CD8-positive, alpha-beta memory T cell (primary cell): ENCODE results near the gene PYGM. TPM values are rescaled to one million over a fixed set of nuclear protein-coding genes. Genes with fewer than 3 reads are reported as not detected.

Experiments used
- CTCF ChIA-PET: fragments of 350-600 bp; sonication (Branson Sonifier 250); formaldehyde crosslinking; loops from one replicate; lab custom pipeline; 2021; ENCODE audit warnings: antibody characterized with exemption; lab: Charles Lee
- POLR2A ChIA-PET: fragments of 350-600 bp; sonication (Branson Sonifier 250); formaldehyde crosslinking; loops from one replicate; lab custom pipeline; 2021; ENCODE audit warnings: antibody characterized with exemption; lab: Charles Lee
- DNase-seq, 5 donors: peaks; one replicate each; pipeline versions ENCODE4 v3.0.0 to v3.0.0-alpha.2; 2020 to 2022; ENCODE audit warnings: mixed read lengths in 1 of 5
- H3K27ac ChIP-seq: one replicate; pipeline ENCODE4 v1.7.0; 2013; ENCODE audit warnings: low read depth, mild to moderate bottlenecking, low read length, moderate library complexity
- H3K27me3 ChIP-seq: 2 replicates; pipeline ENCODE4 v1.7.0; 2013; ENCODE audit warnings: low read length, mild to moderate bottlenecking; ENCODE audit not compliant: insufficient read depth, poor library complexity, severe bottlenecking
- H3K36me3 ChIP-seq: 2 replicates; pipeline ENCODE4 v1.7.0; 2013; ENCODE audit warnings: mild to moderate bottlenecking, low read length, moderate library complexity; ENCODE audit not compliant: insufficient read depth
- H3K4me1 ChIP-seq: 2 replicates; pipeline ENCODE4 v1.7.0; 2013; ENCODE audit warnings: mild to moderate bottlenecking, low read length, moderate library complexity; ENCODE audit not compliant: insufficient read depth
- H3K4me3 ChIP-seq: 2 replicates; pipeline ENCODE4 v1.7.0; 2013; ENCODE audit warnings: mild to moderate bottlenecking, low read length
- H3K9me3 ChIP-seq: 2 replicates; pipeline ENCODE4 v1.7.0; 2013; ENCODE audit warnings: mild to moderate bottlenecking, low read length
- H3K27ac Mint-ChIP-seq, 8 donors: one replicate each; pipeline ENCODE4 v1.8.0; 2020 to 2021; ENCODE audit warnings: mixed read lengths in 8 of 8, mild to moderate bottlenecking in 6 of 8, inconsistent platforms in 3 of 8, moderate library complexity in 3 of 8
- H3K27me3 Mint-ChIP-seq, 2 donors: one replicate each; pipeline ENCODE4 v1.8.0; 2020 to 2021; ENCODE audit warnings: mixed read lengths in 2 of 2, mild to moderate bottlenecking in 1 of 2, moderate library complexity in 1 of 2
- H3K36me3 Mint-ChIP-seq, 3 donors: one replicate each; pipeline ENCODE4 v1.8.0; 2020 to 2021; ENCODE audit warnings: mixed read lengths in 3 of 3, inconsistent platforms in 1 of 3, mild to moderate bottlenecking in 1 of 3
- H3K4me1 Mint-ChIP-seq, 3 donors: one replicate each; pipeline ENCODE4 v1.8.0; 2020 to 2021; ENCODE audit warnings: mixed read lengths in 3 of 3, inconsistent platforms in 1 of 3, mild to moderate bottlenecking in 1 of 3
- H3K4me3 Mint-ChIP-seq, 7 donors: one replicate each; pipeline ENCODE4 v1.8.0; 2020 to 2021; ENCODE audit warnings: mixed read lengths in 7 of 7, mild to moderate bottlenecking in 6 of 7, moderate library complexity in 4 of 7, inconsistent platforms in 2 of 7
- H3K9me3 Mint-ChIP-seq, 5 donors: one replicate each; pipeline ENCODE4 v1.8.0; 2020 to 2022; ENCODE audit warnings: mixed read lengths in 5 of 5, mild to moderate bottlenecking in 3 of 5, moderate library complexity in 2 of 5, inconsistent platforms in 1 of 5
- polyA plus RNA-seq: library from polyadenylated mRNA; unstranded; fragments of 300-500 nt; fragmentation: Illumina TruSeq; gene quantifications from one replicate; pipeline ENCODE4 v1.2.3, GENCODE V29; 2021
- total RNA-seq, 2 experiments: library from RNA; stranded (reverse); gene quantifications; one replicate each; pipeline ENCODE4 v1.2.3, GENCODE V29; 2021

Gene PYGM
- total and polyA plus RNA-seq, 3 experiments from 2014 or later = 0.15 to 2.2 (median 2.2) TPM

DNA sequence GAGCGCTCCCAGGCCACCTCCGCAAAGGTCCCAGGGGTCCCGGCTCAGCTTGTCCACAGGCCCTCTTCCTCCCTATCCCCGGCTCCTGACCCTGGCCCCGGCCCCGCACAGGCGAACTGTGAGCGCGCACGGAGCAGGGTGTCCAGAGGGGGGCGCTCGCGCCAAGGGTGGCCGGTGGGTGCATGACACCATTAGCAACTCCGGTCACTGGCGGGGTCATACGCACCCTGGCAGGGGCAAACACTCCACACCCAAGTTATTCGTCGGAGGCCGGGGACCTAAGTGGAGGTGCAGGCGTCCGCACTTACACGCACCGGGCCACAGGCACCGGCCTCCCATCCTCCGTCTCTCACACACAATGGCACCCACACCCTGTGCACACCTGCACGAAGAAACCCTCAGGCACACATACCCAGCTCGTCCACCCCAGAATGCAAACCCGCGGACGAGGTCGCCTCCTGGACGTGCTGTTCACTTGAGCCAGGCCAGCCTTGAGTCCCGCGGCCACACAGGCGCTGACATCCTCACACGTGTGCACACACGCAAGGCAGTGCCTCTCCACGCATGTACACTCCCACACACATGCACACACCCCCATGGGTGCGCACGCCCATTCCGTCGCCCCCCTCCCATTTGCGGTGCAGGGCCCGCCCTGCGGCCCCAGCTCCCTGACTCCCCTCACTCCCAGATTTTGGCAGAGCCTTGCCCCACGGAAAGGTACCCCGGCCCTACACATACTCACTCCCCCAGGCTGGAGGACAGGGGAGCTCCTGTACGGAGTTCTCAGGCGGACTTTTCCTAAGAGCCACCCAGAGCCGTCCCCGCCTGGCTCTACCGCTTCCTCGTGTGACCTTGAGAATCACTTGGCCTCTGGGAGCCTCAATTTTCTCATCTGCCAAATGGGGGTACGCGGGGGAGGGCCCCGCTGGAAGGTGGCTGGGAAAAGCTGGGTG, 15.9 kb downstream of the PYGM start, which contains the start of gene RASGRP2:
Gene RASGRP2, minus strand, starts transcription at position 552 of the 953 bp plus-strand sequence. CDS start 1,276 bp downstream, outside the sequence.
- Histone ChIP-seq H3K27ac (peak within 1 kb of the TSS; percentile 95), H3K27me3 (no peaks in the 10 kb centered on the region), H3K9me3 (no peaks in the 10 kb centered on the region), H3K4me1 (peaks cover 31% of the 10 kb centered on the region), H3K4me3 (peak within 1 kb of the TSS; percentile 87), H3K36me3 (peaks cover 14% of the 10 kb centered on the region)
- CTCF ChIA-PET = interaction anchor here (0.5 to 18.5 kb wide), 23 partner anchors 8 to 427 kb away, joined by 3 to 441 read pairs (median 3); partner anchors contain the start of genes CDC42BPG, MEN1, NRXN2 and PYGM
- POLR2A ChIA-PET = interaction anchor here (0.5 to 8.0 kb wide), 16 partner anchors 13 to 1877 kb away, joined by 3 to 220 read pairs (median 3); partner anchors contain the start of genes CDC42BPG, MAP4K2, PYGM and SF1
- DNase-seq = peak; percentile 81 to 93 (median 87)
- Mint-ChIP-seq H3K27me3 (peaks cover 0 to 7% of the 10 kb centered on the region in 2 donors), H3K4me1 (peaks cover 31 to 65% (median 36%) of the 10 kb centered on the region in 3 donors), H3K4me3 (peak within 1 kb of the TSS; percentile 95 to 99 (median 97)), H3K27ac (peak within 1 kb of the TSS; percentile 94 to 100 (median 99)), H3K9me3 (no peaks in the 10 kb centered on the region), H3K36me3 (peaks cover 6 to 41% (median 10%) of the 10 kb centered on the region in 3 donors)

DNA sequence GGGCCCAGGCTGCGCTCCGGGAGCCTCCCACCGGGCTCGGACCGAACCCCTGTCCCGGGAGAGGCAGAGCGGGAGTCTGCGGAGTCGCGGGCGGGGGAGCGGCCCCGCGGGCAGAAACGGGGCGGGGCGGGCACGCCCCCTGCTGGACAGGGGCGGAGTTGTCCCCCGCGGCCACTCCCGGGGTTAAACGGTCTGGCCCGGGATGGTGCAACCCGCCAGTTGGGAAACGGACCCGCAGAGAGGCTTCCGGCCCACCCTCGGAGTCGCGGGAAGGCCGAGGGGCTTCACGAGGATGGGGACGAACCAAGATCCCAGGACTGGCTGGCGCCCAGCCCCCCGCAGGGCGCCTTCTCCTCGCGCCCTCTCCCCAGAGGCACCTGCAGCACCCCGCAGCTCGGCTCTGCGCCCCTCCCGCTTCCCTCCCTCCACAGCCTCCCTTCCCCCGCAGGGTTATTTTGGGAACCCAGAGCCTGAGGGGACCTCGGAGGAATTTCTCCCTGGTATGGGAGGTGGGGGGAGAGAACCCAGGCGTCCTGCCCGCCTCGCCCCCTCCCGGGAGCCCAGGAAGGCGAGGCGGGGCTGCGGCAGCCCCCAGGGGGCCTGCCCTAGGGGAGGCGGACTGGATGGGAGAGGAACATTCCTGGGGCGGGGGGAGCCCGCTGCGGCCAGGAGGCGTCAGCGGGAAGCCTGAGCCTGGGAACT, 16.7 kb downstream of the PYGM start:
- no peaks in the 10 kb centered on the region for H3K9me3 ChIP-seq
- peaks cover 0 to 7% of the 10 kb centered on the region in 2 donors for H3K27me3 Mint-ChIP-seq
- peak; percentile 69 to 82 (median 72) for DNase-seq
- H3K4me1 Mint-ChIP-seq = peaks cover 31 to 64% (median 35%) of the 10 kb centered on the region in 3 donors
- H3K27me3 ChIP-seq = no peaks in the 10 kb centered on the region
- peak overlapping the region; percentile 90 to 99 (median 97) for H3K4me3 Mint-ChIP-seq
- no peaks in the 10 kb centered on the region for H3K9me3 Mint-ChIP-seq
- peak overlapping the region in 1 of 8 donors; percentile 96 for H3K27ac Mint-ChIP-seq
- ChIA-PET POLR2A (interaction anchor here (1.0 to 8.0 kb wide), 5 partner anchors 9 to 68 kb away, joined by 3 to 220 read pairs (median 5); partner anchors contain the start of genes PYGM and SF1), CTCF (interaction anchor here (0.5 to 18.5 kb wide), 17 partner anchors 8 to 426 kb away, joined by 3 to 441 read pairs (median 3); partner anchors contain the start of genes CDC42BPG, MAP4K2, MEN1 and PYGM)
- peaks cover 31% of the 10 kb centered on the region for H3K4me1 ChIP-seq
- peaks cover 14% of the 10 kb centered on the region for H3K36me3 ChIP-seq
- peak overlapping the region; percentile 87 for H3K4me3 ChIP-seq
- peaks cover 6 to 45% (median 10%) of the 10 kb centered on the region in 3 donors for H3K36me3 Mint-ChIP-seq
- peak overlapping the region; percentile 77 for H3K27ac ChIP-seq

DNA sequence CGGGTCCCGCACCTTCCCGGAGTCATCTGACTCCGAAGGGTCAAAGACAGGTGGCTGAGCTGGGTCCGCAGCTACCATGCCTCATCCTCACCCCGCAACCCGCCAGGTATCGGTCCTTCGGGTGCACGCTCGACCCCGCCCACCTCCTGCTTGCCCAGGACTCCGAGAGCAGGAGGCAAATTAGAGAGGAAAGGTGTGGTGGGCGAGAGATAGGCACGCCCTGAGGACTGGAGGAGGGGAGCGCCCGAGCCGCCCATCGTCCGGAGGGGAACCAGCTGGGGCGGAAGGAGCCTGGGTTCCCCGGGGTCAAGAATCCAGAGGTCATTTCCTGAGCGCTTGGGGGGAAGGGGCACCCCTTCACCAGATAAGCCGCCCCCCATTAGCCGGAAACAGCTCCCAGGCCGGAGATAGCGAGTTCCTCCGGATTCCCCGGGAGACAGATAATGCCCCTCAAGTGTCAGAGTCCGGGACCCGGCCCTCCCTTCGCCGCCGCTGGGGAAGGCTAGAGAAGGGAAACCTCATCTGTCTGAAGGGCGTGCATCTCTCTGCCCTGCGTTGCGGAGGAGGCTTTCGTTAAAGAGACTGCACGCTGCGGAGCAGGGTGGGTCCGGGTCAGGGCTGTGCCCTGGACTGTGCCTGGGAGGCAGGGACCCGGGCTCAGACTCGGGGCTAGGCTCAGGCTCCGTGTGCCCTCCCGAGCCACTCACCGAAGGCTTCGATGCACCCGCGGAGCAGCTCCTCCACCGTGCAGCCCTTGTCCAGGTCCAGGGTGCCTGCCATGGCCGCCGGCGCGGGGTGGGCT, 17.5 kb downstream of the PYGM start:
- H3K36me3 Mint-ChIP-seq = peaks cover 6 to 50% (median 10%) of the 10 kb centered on the region in 3 donors
- H3K4me1 ChIP-seq = peaks cover 31% of the 10 kb centered on the region
- peak overlapping the region; percentile 23 to 89 (median 73) for H3K27ac Mint-ChIP-seq
- no peaks in the 10 kb centered on the region for H3K9me3 Mint-ChIP-seq
- H3K27me3 ChIP-seq = no peaks in the 10 kb centered on the region
- H3K27me3 Mint-ChIP-seq = peaks cover 0 to 7% of the 10 kb centered on the region in 2 donors
- ChIA-PET POLR2A (interaction anchor here (0.5 to 8.0 kb wide), 6 partner anchors 8 to 69 kb away, joined by 3 to 220 read pairs (median 4); partner anchors contain the start of genes PYGM and SF1), CTCF (interaction anchor here (0.9 to 18.5 kb wide), 14 partner anchors 9 to 294 kb away, joined by 3 to 441 read pairs (median 4); partner anchors contain the start of genes CDC42BPG, MAP4K2, MEN1 and PYGM)
- H3K4me1 Mint-ChIP-seq = peaks cover 31 to 64% (median 37%) of the 10 kb centered on the region in 3 donors
- peak overlapping the region; percentile 77 for H3K27ac ChIP-seq
- H3K9me3 ChIP-seq = no peaks in the 10 kb centered on the region
- H3K4me3 ChIP-seq = peak overlapping the region; percentile 87
- DNase-seq = peak in 1 of 5 donors; percentile 60
- peaks cover 14% of the 10 kb centered on the region for H3K36me3 ChIP-seq
- peak overlapping the region; percentile 73 to 90 (median 80) for H3K4me3 Mint-ChIP-seq

DNA sequence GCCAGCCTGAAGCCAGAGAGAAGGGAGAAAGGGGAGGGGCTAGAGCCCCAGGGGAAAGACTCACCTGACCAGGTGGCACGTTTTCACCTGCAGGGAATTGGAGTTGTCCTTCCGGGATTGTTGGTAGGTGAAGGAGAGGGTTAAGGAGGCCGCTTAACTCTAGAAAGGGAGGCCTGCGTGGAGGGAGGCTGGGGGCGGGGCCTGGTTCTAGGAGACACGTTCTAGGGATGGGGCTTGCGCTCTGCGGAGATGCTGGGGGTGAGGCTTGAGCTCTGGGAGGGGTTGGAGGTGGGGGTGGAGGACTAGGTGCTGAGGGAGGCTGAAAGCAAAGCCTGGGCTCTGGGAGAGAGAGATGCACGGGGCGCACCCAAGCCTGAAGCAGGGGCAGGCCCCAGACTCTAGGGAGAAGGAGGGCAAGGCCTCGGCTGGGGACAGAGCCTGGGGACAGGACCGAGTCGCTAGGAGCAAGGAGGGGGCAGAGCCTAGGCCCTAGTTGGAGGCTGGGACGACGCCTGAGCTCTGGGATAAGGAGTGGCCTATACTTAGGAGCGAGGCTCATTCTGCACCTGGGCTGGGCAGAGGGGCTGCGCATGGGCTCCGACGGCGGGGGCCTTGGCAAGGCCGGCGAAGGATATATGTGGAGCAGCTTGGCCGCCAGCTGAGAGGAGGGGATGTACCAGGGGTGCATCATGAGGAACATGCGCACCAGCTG, 18.2 kb downstream of the PYGM start:
- Histone ChIP-seq H3K4me3 (peak overlapping the region; percentile 87), H3K36me3 (peaks cover 22% of the 10 kb centered on the region), H3K4me1 (peaks cover 28% of the 10 kb centered on the region), H3K27ac (no peak overlapping the region), H3K27me3 (no peaks in the 10 kb centered on the region), H3K9me3 (no peaks in the 10 kb centered on the region)
- no peaks in the 10 kb centered on the region for H3K9me3 Mint-ChIP-seq
- peaks cover 27 to 66% (median 38%) of the 10 kb centered on the region in 3 donors for H3K4me1 Mint-ChIP-seq
- no peak for DNase-seq
- ChIA-PET CTCF (interaction anchor here (0.9 to 18.5 kb wide), 11 partner anchors 8 to 118 kb away, joined by 3 to 441 read pairs (median 6); partner anchors contain the start of genes CDC42BPG, MEN1, PYGM and SF1), POLR2A (interaction anchor here (1.2 to 8.0 kb wide), 4 partner anchors 8 to 37 kb away, joined by 3 to 220 read pairs (median 82); partner anchors contain the start of genes PYGM and SF1)
- H3K36me3 Mint-ChIP-seq = peaks cover 6 to 56% (median 10%) of the 10 kb centered on the region in 3 donors
- H3K27ac Mint-ChIP-seq = peak overlapping the region in 7 of 8 donors; percentile 43 to 95 (median 85)
- peak overlapping the region; percentile 70 to 90 (median 80) for H3K4me3 Mint-ChIP-seq
- peaks cover 0 to 7% of the 10 kb centered on the region in 2 donors for H3K27me3 Mint-ChIP-seq

DNA sequence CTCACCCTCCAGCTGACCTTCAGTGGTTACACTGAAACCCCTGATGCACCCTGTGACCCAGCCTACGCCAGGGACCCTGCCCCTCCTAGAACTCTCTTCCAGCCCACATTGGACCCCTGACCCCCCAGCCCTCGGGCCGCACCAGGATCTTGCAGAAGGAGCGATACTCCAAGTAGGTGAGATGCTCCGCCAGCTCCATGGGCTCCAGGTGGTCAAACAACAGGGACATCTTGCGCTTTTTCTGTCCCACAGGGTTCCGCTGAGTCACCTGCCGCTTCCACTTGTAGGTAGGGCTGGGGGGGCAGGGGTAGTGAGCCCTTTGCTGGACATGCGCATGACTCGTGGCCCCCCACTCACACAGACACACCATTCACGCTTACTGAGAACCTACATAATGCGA, 19.9 kb downstream of the PYGM start:
- no peak for DNase-seq
- Histone ChIP-seq H3K9me3 (no peaks in the 10 kb centered on the region), H3K4me3 (no peak overlapping the region), H3K4me1 (peaks cover 18% of the 10 kb centered on the region), H3K27ac (no peak overlapping the region), H3K27me3 (no peaks in the 10 kb centered on the region), H3K36me3 (peaks cover 38% of the 10 kb centered on the region)
- Mint-ChIP-seq H3K9me3 (no peaks in the 10 kb centered on the region), H3K4me1 (peaks cover 31 to 60% (median 36%) of the 10 kb centered on the region in 3 donors), H3K4me3 (peak overlapping the region in 3 of 7 donors; percentile 61 to 85 (median 70)), H3K36me3 (peaks cover 6 to 68% (median 12%) of the 10 kb centered on the region in 3 donors), H3K27me3 (peaks cover 0 to 4% of the 10 kb centered on the region in 2 donors), H3K27ac (peak overlapping the region in 3 of 8 donors; percentile 83 to 89 (median 84))
- ChIA-PET CTCF (interaction anchor here (2.3 to 18.5 kb wide), 2 partner anchors 27 to 51 kb away, joined by 5 to 441 read pairs; partner anchors contain the start of genes PYGM and SF1), POLR2A (interaction anchor here (0.5 to 8.0 kb wide), 3 partner anchors 13 to 38 kb away, joined by 3 to 220 read pairs (median 3); partner anchors contain the start of gene PYGM)

DNA sequence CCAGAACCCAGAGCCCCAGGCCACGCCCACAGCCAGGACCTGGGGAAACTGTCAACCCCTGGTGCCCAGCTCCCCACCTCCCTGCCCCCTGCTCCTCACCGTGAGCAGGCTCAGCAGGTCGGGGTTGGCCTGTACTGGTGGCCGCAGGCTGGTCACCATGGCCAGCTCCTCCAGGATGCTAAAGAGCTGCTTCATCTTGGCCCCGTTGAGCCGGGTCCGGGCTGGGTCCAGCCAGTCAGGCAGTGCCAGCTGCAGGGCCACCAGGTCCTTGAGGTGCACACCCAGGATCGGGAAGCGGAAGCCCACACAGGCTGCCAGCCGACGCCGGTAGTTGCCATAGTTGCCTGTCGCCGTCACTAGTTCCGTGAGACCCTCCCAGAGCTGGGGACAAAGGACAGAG, 23.1 kb downstream of the PYGM start:
- Histone ChIP-seq H3K9me3 (no peaks in the 10 kb centered on the region), H3K4me1 (peaks cover 12% of the 10 kb centered on the region), H3K36me3 (peaks cover 48% of the 10 kb centered on the region), H3K27ac (no peak overlapping the region), H3K4me3 (no peak overlapping the region), H3K27me3 (no peaks in the 10 kb centered on the region)
- ChIA-PET POLR2A (no interaction called here), CTCF (no interaction called here)
- peaks cover 32 to 58% (median 35%) of the 10 kb centered on the region in 3 donors for H3K4me1 Mint-ChIP-seq
- peaks cover 0 to 1% of the 10 kb centered on the region in 2 donors for H3K27me3 Mint-ChIP-seq
- H3K9me3 Mint-ChIP-seq = no peaks in the 10 kb centered on the region
- peaks cover 6 to 83% (median 23%) of the 10 kb centered on the region in 3 donors for H3K36me3 Mint-ChIP-seq
- H3K27ac Mint-ChIP-seq = peak overlapping the region in 4 of 8 donors; percentile 28 to 88 (median 43)
- peak overlapping the region in 1 of 7 donors; percentile 25 for H3K4me3 Mint-ChIP-seq
- no peak for DNase-seq
